GM21576 (cell line): ENCODE measurements around the gene IQSEC3.
"Not testable (repeated sequence)": the region's sequence is repeated elsewhere in the genome, so short reads cannot be mapped to it uniquely, and the experiment has no call there.

ENCODE experiments used
- ATAC-seq: cut with Tn5 transposase; IDR thresholded peaks from one replicate; pipeline ENCODE4 v1.9.1; 2021; ENCODE audit warnings: mild to moderate bottlenecking, moderate library complexity; ENCODE audit not compliant: unreplicated experiment

The IQSEC3 gene

DNA sequence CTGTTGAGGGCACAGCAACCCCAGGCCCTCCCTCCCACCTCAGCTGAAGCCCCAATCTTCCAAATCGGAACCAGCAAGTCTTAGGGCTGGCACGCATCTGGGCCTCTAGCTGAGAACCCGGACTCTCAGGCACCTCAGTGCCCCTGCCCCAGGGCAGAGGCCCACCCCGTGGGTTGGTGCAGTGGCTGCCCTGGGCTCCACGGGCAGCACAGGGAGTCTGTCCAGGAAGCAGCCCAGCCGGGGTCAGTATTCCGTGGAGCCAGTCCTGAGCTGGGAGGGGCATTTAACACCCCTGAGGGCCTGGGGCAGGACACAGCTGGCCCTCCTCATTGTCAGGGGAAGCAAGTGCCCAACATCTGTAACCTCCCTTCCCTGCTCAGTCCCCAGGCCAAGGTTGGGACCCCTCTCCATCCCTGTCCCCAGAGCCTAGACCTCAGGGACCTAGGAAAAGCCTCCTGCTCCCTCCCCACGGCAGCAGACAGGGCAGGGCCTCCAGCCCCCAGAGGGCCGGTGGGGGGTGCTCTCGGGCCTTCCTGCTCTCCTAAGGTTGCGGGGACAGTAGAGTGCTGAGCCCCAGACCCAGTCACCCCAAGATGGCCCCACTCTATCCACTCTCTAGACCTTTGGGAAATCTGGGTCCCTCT lies 110.9 kb downstream of the IQSEC3 start:
- ATAC-seq, result no peak

DNA sequence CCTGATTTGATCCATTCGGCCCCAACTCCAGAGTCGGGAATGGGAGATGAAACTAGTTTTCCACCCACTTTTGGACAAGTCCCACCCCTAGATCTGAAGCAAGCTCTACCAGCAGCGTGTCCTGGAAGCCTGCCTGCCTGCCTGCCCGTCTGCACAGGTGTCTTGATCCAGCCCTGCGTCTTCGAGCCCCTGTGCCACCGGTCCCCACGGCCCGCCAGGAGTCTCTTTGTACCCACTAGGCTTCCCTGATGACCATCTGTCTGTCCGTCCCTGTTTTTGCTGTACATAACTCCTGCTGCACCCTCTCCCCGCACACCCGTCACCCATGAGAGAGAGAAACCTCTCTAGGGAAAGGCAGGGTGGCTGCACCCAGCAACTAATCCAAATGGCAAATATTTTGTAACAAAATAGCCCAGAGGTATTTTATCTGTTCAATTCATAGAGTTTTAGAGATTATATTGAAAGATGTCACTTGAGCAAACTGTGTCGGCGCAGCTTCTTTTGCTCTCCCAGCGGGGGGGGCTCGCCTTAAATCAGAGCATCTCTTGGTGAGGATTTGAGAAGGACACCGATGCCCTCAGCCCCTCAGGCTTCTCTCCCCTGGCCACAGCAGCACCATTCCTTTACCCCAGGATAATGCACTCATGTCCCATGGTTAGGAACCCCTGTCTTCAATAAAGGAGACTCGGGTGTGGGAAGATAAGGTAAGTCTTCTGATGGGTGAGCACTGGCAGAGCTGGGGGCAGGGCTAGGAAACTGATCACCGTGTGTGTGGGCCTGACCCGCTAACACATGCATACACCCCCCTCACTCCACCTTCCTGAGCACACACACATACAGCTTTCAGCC lies 111.6 kb downstream of the IQSEC3 start:
- no peak for ATAC-seq

DNA sequence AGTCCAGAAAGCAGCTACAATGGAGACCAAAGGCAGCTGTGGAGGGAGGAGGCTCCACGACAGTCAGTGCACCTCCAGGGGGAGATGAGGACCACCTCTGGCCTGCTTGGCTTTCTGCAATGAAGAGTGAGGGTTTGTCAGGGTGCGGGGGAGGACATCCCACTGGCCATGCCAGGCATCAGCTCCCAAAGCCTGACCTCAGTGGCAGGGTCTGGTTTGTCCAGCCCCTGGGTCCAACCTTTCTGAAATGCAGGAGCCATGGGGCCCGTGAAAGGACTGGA lies 112.2 kb downstream of the IQSEC3 start:
- no peak for ATAC-seq

DNA sequence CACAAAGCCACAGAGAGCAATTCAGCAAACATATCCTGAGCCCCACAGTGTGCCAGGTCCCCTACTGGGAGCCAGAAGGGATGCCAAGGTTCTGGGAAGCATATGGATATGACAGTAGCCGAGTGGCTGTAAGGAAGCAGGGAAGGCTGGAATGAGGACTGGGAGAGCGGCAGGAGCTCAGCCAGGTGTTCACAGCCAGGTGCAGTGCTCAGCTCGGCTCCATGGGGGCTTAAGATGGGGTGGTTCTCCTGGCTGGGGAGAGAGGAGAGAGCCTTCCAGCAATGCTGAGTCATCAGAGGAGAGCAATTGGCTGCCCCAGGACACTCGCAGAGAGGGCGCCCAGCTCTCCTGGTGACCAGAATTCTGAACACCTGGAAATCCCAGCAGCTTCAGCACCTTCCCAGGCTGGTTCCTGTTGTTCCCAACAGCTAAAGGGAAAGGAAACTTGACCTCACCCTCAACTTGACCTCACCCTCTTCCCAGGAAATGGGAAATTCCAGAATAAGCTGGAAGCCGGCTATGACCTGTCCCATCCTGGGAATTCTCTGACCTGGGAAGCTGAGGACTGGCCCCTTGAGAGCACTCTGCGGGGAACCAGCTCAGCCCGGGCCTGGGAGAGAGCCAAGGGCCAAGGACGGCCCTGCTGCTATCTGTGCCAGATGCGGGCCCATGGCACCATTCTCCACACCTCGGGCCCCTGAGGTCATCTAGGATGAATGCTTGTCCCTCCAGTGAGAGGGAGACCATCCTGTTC lies 112.7 kb downstream of the IQSEC3 start:
- no peak for ATAC-seq

DNA sequence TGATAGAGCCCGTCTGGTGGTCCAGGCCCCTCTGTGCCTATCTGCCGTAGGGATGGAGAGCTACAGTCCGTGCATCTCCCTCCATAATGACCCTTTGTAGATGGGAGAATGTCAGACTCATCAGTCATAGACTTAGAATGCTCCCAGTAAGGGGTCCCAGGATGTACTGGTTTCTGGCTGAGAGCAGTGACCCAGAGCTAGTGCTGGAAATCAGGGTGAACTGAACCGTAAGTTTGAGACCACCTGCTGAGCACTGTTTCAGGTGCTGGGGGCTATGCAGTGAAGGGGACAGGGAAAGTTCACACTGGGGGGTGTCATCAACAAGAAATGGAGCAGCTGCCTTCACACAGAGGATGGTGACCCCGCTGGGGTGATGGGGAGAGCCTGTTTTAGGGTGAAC lies 113.3 kb downstream of the IQSEC3 start:
- ATAC-seq, result no peak

DNA sequence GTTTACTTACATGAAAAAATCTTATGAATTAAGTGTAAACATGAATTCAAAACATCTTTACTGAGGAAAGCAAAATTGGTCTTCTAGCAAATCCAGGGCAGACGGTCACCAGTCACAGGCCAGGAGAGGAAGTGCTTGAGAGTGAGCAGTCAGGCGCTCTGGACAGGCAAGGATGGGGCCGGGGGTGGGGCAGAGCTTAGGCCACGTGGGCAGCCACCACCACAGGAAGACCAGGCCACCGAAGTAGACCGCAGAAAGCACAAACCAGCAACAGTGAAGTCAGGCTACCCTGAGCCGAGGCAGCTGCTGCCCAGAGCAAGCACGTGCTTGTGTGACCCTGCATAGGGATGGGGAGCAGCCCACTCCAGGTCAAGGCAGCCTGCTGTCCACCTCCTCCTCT lies 113.9 kb downstream of the IQSEC3 start:
- ATAC-seq, result no peak

DNA sequence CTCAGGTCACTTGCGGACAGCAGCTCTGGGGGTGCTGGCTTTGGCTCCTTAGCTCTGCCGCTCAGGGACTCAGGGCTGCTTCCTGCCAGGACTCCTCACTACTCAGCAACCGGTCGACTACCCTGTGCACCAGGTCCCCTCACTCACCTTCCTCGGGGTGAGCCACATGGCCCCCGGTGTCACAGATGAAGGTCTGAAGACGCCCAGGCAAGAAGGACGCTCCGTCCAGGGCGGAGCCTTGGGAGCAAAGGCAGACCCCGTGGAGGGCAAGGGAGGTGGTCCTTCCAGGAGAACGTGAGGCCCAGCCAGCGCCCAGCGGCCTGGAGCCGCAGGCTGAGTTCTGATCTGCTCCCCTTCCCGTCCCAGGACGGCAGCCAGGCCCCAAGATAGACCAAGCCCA lies 115.4 kb downstream of the IQSEC3 start:
- ATAC-seq, result no peak

DNA sequence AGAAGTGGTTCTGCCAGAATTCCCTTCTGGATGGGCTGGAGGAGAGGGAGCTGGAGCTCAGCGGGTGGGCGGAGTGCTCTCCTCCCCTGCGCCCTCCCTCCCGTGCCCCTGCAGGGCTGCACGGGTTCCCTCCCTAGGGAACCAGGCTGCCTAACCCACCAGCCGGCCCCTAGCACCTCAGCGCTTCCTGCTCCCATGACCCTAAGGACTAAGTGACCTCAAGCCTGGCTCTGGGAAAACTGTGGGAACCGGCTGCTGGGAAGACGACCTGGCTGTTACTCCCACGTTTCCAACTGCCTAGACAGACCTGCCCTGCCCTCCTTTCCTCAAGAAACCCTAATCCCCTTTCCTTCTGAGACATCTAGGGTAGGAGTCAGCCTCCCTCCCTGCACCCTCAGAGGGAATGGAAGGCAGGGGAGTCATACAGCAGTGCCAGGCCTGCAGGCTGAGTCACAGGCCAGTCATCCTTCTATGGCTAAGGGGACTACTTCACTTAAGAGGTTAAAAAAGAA lies 115.9 kb downstream of the IQSEC3 start:
- ATAC-seq, result no peak

DNA sequence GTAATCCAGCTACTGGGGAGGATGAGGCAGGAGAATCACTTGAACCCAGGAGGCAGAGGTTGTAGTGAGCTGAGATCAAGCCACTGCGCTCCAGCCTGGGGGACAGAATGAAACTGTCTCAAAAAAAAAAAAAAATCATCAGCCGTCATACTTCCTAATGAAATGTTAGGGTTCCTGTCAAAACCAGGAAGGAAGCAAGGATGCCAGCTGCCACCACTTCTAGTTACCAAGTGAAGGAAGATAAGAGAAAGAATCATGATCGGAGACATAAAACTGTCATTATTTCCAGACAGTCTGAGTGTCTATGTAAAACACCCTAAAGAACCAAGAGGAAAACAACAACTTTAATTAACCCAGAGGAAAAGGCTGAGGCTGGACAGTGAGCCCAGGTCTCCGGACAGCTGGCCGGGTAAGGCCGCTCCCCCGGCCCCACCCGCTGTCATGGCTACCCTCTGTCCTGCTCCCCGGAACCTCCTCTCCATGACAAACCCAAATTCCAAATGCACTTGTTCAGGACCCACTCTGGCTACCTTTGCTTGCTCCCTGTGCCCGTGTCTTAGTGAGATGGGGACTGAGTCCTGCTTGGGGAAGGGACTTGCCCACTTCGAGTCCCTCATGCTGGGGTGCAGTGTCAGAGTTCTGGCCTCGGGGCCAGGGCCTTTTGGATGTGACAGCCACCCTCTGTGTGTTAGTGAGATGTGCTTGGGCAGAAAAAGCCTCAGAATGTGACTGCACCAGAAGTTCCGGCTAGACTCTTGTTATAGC lies 118.4 kb downstream of the IQSEC3 start:
- no peak for ATAC-seq

DNA sequence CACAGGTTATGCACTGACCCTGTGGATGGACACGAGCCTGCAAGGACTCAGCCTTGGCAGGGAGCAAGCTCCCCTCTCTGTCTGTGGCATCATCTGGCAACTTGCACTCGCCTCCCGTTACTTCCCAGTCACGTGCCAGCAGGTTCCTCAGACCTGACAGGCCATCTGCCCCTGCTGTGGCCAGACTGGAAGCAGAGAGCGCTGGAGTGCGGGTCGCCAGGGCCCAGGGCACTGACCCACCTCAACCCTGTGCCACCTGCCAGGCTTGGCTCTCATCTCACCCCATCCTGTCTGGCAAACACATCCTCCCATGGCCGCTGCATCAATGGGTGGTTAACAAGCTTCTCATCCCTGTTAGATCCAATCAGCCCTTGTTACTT lies 119.0 kb downstream of the IQSEC3 start:
- ATAC-seq, result no peak

DNA sequence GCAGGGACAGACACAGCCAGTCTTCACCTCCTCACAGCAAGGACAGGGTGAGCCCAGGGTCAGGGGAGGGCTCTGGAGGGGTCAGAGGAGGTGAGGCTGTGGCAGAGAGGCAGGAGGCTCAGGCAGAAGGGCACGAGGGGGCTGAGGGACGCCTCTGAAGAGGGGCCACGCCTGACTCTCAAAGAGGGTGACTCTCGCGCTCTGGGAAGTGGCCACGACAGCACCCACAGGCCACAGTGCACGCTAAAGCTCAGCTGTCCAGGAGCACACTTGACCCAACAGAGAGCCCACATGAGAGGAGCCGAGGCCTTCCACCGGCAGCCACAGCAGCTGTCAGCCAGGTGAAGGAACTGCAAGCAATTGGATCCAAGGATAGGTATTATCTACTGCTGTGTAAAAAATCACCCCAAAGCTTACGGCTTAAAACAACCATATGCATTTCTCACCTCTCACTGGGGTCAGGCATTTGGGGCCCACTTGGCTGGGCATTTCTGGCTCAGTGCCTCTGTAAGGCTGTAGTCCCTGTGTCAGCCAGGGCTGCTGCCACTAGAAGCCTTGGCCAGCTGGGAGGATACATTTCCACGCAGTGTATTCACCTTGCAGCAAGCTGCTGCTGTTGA lies 119.5 kb downstream of the IQSEC3 start:
- no peak for ATAC-seq

DNA sequence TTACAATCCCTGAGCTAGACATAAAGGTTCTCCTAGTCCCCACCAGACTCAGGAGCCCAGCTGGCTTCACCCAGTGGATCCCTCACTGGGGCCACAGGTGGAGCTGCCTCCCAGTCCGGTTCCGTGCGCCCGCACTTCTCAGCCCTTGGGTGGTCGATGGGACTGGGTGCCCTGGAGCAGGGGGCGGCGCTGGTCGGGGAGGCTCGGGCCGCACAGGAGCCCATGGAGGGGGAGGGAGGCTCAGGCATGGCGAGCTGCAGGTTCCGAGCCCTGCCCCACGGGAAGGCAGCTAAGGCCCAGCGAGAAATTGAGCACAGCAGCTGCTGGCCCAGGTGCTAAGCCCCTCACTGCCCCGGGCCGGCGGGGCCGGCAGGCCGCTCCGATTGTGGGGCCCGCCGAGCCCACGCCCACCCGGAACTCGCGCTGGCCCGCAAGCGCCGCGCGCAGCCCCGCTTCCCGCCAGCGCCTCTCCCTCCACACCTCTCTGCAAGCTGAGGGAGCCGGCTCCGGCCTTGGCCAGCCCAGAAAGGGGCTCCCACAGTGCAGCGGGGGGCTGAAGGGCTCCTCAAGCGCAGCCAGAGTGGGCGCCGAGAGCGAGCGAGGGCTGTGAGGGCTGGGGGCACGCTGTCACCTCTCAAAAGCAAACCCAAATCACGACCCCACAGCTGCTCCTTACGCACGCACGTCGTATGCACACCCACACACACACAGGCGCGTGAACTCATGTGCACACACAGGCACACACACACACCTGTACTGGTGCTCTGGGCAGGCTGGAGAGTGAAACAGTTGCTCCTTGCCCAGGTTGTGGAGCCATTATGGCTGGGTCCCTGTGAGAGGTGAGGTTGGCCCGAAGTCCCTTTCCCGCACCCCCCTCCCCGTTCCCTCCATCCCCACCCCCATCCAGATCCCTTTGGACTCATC lies 121.7 kb downstream of the IQSEC3 start:
- ATAC-seq, result not testable (repeated sequence)

DNA sequence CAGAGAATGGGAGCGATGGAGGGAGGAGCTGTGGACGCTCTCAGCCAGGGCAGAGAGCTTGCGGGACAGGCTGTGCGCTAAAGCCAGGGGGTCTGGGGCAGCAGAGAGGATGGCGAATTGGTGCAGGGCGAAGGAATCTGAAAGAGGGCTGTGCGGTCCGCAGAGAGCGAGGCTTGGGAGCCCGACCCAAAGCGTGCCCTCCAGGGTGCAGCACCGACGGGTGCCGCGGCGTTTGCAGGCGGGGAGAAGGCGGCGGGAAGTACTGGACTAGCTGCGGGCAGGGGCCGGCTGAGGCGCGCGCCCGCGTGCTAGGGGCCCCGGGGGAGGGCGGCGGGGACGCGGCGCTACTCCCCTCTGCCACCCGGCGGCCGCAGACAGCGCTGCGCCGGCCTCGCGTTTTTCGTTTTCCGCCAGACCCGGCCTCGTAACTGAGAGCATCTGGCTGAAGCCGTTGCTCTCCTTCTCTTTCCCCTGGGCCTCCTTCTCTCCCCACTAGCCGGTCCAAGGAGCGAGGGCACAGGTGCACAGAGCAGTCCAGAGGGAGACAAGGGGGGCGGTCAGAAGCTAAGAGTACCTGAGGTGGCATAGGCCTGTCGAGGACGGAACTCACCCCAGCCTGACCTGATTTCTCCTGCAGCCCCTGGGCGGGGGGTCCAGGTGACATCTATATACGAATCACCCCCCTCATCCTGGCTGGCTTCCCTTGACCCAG lies 122.5 kb downstream of the IQSEC3 start:
- ATAC-seq, result no peak

DNA sequence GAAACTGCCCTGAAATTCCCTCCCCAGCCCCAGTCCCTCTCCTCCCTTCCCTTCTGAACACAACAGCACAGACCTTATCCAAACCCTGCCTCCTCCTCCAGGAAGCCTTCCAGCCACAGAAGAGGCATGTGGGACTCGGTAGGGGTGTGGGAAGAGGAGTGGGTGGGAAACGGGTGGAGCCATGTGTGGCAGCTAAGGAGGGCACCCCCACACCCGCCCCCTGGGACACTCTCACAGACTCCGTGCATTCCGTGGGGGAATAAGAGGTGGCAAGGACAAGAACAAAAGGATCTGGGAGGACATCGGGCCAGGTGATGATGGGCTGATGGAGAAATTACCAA lies 123.0 kb downstream of the IQSEC3 start:
- no peak for ATAC-seq

DNA sequence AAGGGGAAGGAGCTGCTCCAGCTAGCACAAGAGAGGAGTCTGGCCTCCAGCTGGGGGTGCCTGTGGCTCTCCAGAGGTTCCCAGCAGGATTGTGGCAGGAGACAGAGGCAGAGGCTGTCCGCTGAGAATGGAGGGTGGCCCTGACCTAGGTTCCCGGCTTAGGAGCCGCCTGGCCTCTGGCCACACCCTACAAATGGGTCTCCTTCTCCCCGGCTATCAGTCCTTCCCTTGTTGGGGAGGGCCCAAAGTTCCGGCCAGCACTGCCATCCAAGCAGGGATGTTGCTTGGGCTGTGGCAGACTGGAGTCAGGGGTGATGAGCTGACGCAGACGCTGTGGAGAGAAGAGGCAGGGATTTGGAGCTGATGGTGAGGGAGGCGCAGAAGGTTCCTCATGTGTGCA lies 124.3 kb downstream of the IQSEC3 start:
- no peak for ATAC-seq

DNA sequence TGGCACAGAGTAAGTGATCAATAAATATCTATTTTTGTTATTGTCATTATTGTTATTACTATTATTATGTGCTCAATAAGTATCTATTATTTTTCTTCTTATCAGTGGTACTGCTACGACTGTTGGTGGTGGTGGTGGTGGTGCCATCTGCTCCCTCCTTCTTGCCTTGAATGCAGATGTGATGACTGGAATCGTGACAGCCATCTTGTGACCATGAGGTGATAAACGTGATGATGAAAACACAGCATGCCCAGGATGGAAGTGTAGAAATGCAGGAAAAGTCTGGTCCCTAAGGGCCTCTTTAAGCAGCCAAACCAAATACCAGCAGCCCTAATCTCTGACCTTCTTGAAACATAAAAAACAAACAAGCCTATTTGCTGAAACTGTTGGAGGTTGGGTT lies 125.0 kb downstream of the IQSEC3 start:
- no peak for ATAC-seq

DNA sequence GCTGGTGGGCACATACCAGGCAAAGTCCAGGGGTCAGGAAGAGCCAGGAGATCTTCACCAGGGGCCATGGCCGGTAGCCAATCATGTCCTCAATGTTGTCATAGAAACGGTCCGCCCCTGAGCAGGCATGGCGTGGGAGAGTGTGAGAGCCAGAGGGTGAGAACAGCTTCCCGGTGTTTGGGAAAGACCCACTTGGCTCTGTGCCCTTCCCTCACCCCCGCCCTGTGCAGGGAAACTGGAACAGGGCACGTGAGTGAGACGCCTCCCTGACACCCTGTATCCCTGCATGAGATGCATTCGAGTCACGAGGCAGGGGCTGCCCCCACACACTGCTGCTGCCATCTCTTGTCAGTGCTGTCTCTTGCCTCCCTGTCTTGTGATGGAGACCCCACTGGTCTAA lies 126.7 kb downstream of the IQSEC3 start:
- no peak for ATAC-seq

DNA sequence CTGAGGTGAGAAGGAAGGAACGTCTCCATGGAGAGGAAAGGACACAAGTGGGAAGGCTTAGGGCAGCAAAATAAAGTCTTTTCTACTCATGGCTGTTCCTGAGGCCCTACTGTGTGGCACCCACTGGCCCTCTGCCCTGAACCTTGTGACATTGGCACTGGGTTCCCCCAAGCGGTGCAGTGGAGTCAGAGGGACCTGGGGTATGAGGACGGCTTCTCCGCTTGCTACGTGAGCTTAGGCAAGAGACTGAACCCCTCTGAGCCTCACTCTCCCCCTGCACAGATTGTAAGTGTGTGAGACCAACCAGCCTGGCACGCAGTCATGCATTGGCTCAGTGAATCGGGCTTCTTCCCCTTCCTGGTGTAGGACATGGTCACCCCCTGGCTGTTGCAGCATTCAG lies 127.7 kb downstream of the IQSEC3 start:
- ATAC-seq, result no peak

DNA sequence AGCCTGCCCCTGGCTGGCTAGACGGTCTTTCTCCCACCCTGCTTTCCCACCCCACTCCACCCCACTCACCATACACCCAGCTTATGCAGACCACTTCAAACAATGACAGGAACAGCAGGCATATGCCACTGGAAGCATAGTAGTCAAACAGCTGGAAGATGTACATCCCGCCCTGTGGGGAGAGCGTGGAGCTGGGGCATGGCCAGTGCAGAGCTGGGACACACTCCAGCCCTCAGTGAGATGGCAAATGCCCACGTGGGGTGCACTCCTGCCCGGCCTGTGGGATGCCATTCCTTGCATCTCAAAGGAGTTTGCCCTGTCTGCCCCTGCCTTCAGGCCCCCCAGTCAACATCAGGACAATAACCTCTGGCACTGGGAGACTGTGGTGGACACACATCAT lies 128.6 kb downstream of the IQSEC3 start:
- ATAC-seq, result no peak
